Measurements from ENCODE around the gene NLRP1.

- TF ChIP-seq CTCF (IDR thresholded peaks at IDR 0.05; ENCODE audit: low read depth, low read length) = no peak
- TF ChIP-seq EZH2phosphoT487 (IDR thresholded peaks at IDR 0.05; ENCODE audit: low read depth) = no peak
Observed at GRCh38 chr17:5621729-5622128, 37.4 kb upstream of the NLRP1 start.

All from OCI-LY3 (cell line).